Measurements from ENCODE around the gene RPS26.
A peak's percentile ranks its signal among the peaks of the same experiment; 100 is the strongest.

Gene RPS26

GRCh38 chr12:56007564-56008559 lies 33.9 kb upstream of the RPS26 start:
- peak overlapping the region; percentile 89 for H3K4me3 ChIP-seq (ENCODE audit: low read length)
- H3K4me1 ChIP-seq (ENCODE audit: control insufficient read depth, low read length): peaks cover 10% of the 10 kb centered on the region
- peaks cover 8% of the 10 kb centered on the region; the same call in 1 of the 2 replicates for H3F3A ChIP-seq (ENCODE audit: control insufficient read depth, insufficient read depth)
- H3K27ac ChIP-seq (ENCODE audit: low read depth, low read length): peak overlapping the region; percentile 36; the same call in 1 of the 2 replicates
- H3K27me3 ChIP-seq (ENCODE audit: control insufficient read depth, low read length): no peaks in the 10 kb centered on the region
- 0 out of 2 replicates have a peak, but pooled peaks cover 3% of the 10 kb centered on the region for H3K79me2 ChIP-seq (ENCODE audit: control insufficient read depth, low read length)
- H4K20me1 ChIP-seq (ENCODE audit: control insufficient read depth, insufficient read depth, low read depth, low read length): no peaks in the 10 kb centered on the region
- no peaks in the 10 kb centered on the region for H3K36me3 ChIP-seq (ENCODE audit: control insufficient read depth, low read length)
- TF ChIP-seq EZH2phosphoT487 (IDR thresholded peaks at IDR 0.05; ENCODE audit: borderline replicate concordance, low read length) (no peak), CTCF (IDR thresholded peaks at IDR 0.05; ENCODE audit: low read depth, low read length, poor library complexity, severe bottlenecking) (no peak)
- no peaks in the 10 kb centered on the region for H3K9me3 ChIP-seq (ENCODE audit: control insufficient read depth, insufficient read depth, low read length)
- no peaks in the 10 kb centered on the region for H3K9me2 ChIP-seq (replicated peaks; ENCODE audit: control insufficient read depth, low read length)
- peak overlapping the region; percentile 95 for H3K4me2 ChIP-seq (ENCODE audit: low read length)

GRCh38 chr12:56010111-56010570 lies 31.6 kb upstream of the RPS26 start:
- Histone ChIP-seq H3K79me2 (ENCODE audit: control insufficient read depth, low read length) (0 out of 2 replicates have a peak, but pooled peaks cover 3% of the 10 kb centered on the region), H3K27me3 (ENCODE audit: control insufficient read depth, low read length) (no peaks in the 10 kb centered on the region), H3K4me2 (ENCODE audit: low read length) (no peak overlapping the region), H3F3A (ENCODE audit: control insufficient read depth, insufficient read depth) (peaks cover 6% of the 10 kb centered on the region; the same call in 1 of the 2 replicates), H3K4me1 (ENCODE audit: control insufficient read depth, low read length) (peaks cover 10% of the 10 kb centered on the region), H3K27ac (ENCODE audit: low read depth, low read length) (no peak overlapping the region), H3K4me3 (ENCODE audit: low read length) (no peak overlapping the region), H3K36me3 (ENCODE audit: control insufficient read depth, low read length) (no peaks in the 10 kb centered on the region), H4K20me1 (ENCODE audit: control insufficient read depth, insufficient read depth, low read depth, low read length) (no peaks in the 10 kb centered on the region), H3K9me3 (ENCODE audit: control insufficient read depth, insufficient read depth, low read length) (no peaks in the 10 kb centered on the region), H3K9me2 (replicated peaks; ENCODE audit: control insufficient read depth, low read length) (no peaks in the 10 kb centered on the region)
- TF ChIP-seq EZH2phosphoT487 (IDR thresholded peaks at IDR 0.05; ENCODE audit: borderline replicate concordance, low read length) (no peak), CTCF (IDR thresholded peaks at IDR 0.05; ENCODE audit: low read depth, low read length, poor library complexity, severe bottlenecking) (no peak)

- Histone ChIP-seq H3K79me2 (ENCODE audit: control insufficient read depth, low read length) (0 out of 2 replicates have a peak, but pooled peaks cover 3% of the 10 kb centered on the region), H3K9me2 (replicated peaks; ENCODE audit: control insufficient read depth, low read length) (no peaks in the 10 kb centered on the region), H3K4me2 (ENCODE audit: low read length) (no peak overlapping the region), H3K27me3 (ENCODE audit: control insufficient read depth, low read length) (no peaks in the 10 kb centered on the region), H3K4me3 (ENCODE audit: low read length) (no peak overlapping the region), H3F3A (ENCODE audit: control insufficient read depth, insufficient read depth) (0 out of 2 replicates have a peak, but pooled peaks cover 3% of the 10 kb centered on the region), H3K27ac (ENCODE audit: low read depth, low read length) (no peak overlapping the region), H4K20me1 (ENCODE audit: control insufficient read depth, insufficient read depth, low read depth, low read length) (no peaks in the 10 kb centered on the region), H3K4me1 (ENCODE audit: control insufficient read depth, low read length) (peaks cover 10% of the 10 kb centered on the region), H3K36me3 (ENCODE audit: control insufficient read depth, low read length) (no peaks in the 10 kb centered on the region), H3K9me3 (ENCODE audit: control insufficient read depth, insufficient read depth, low read length) (no peaks in the 10 kb centered on the region)
- TF ChIP-seq EZH2phosphoT487 (IDR thresholded peaks at IDR 0.05; ENCODE audit: borderline replicate concordance, low read length) (no peak), CTCF (IDR thresholded peaks at IDR 0.05; ENCODE audit: low read depth, low read length, poor library complexity, severe bottlenecking) (no peak)
These were observed 30.1 kb upstream of the RPS26 start for GRCh38 chr12:56011509-56012090.

All from DOHH2 (cell line).